Measurements from ENCODE around the gene NAA50.

Gene NAA50

GRCh38 chr3:113690482-113690881, 55.6 kb downstream of the NAA50 start:
- H3K4me3 ChIP-seq (ENCODE audit: low read depth, low read length): no peak overlapping the region

- no peak overlapping the region for H3K4me3 ChIP-seq (ENCODE audit: low read depth, low read length)
Measured at GRCh38 chr3:113685956-113686721, 59.9 kb downstream of the NAA50 start.

GRCh38 chr3:113685124-113685523, 60.9 kb downstream of the NAA50 start:
- H3K4me3 ChIP-seq (ENCODE audit: low read depth, low read length): no peak overlapping the region

- no peak overlapping the region for H3K4me3 ChIP-seq (ENCODE audit: low read depth, low read length)
Measured at GRCh38 chr3:113684271-113684819, 61.7 kb downstream of the NAA50 start.

- H3K4me3 ChIP-seq (ENCODE audit: low read depth, low read length): no peak overlapping the region
Measured at GRCh38 chr3:113678773-113679172, 67.3 kb downstream of the NAA50 start.

GRCh38 chr3:113677737-113678136, 68.3 kb downstream of the NAA50 start:
- H3K4me3 ChIP-seq (ENCODE audit: low read depth, low read length): no peak overlapping the region

- H3K4me3 ChIP-seq (ENCODE audit: low read depth, low read length): no peak overlapping the region
Measured at GRCh38 chr3:113676261-113676660, 69.8 kb downstream of the NAA50 start.

- no peak overlapping the region for H3K4me3 ChIP-seq (ENCODE audit: low read depth, low read length)
Measured at GRCh38 chr3:113673593-113673992, 72.5 kb downstream of the NAA50 start.

GRCh38 chr3:113668015-113668414, 78.0 kb downstream of the NAA50 start:
- no peak overlapping the region for H3K4me3 ChIP-seq (ENCODE audit: low read depth, low read length)
